ENCODE measurements around the gene AP1M2. TPM values are rescaled to one million over a fixed set of nuclear protein-coding genes. Genes with fewer than 3 reads are reported as not detected.

Gene AP1M2
- total RNA-seq, 1 experiment from 2014 or later, result 146 TPM

- Histone ChIP-seq H3K79me1 (ENCODE audit: insufficient read depth, low read depth, low read length, poor library complexity, severe bottlenecking) (peaks cover 3% of the 10 kb centered on the region), H2BK120ac (ENCODE audit: low read depth, low read length, poor library complexity, severe bottlenecking) (no peak within 1 kb of the TSS), H3K18ac (ENCODE audit: insufficient read length, low read depth, low read length) (peak within 1 kb of the TSS; percentile 91), H4K91ac (ENCODE audit: insufficient read length, low read depth, low read length) (peak within 1 kb of the TSS; percentile 55), H2BK15ac (ENCODE audit: low read depth, low read length) (no peak within 1 kb of the TSS), H2BK12ac (ENCODE audit: insufficient read length, low read depth, low read length) (peak within 1 kb of the TSS; percentile 80), H2BK5ac (ENCODE audit: insufficient read length, low read length) (no peak within 1 kb of the TSS), H3T11ph (ENCODE audit: low read length) (no peak within 1 kb of the TSS), H3K4ac (ENCODE audit: low read depth, low read length) (peak within 1 kb of the TSS; percentile 16; the same call in 1 of the 2 replicates), H3K9me3 (ENCODE audit: control insufficient read depth, low read depth, low read length) (no peaks in the 10 kb centered on the region), H3K9ac (ENCODE audit: extremely low read depth, insufficient read length, low read length) (peak within 1 kb of the TSS; percentile 86), H4K5ac (ENCODE audit: insufficient read length, low read depth, low read length) (peak within 1 kb of the TSS; percentile 68), H3K56ac (ENCODE audit: insufficient read length, low read depth, low read length) (peak within 1 kb of the TSS; percentile 43), H3K27ac (ENCODE audit: insufficient read length, low read depth, low read length) (peak within 1 kb of the TSS; percentile 57), H3K4me2 (ENCODE audit: insufficient read depth, insufficient read length, low read length) (peak within 1 kb of the TSS; percentile 89), H3K23ac (ENCODE audit: insufficient read length, low read depth, low read length) (no peak within 1 kb of the TSS), H2AK5ac (ENCODE audit: insufficient read length, low read length) (no peak within 1 kb of the TSS), H3K23me2 (ENCODE audit: insufficient read length, low read depth, low read length, poor library complexity, severe bottlenecking) (peaks cover 10% of the 10 kb centered on the region), H3K14ac (ENCODE audit: insufficient read depth, low read length) (peak within 1 kb of the TSS; percentile 93), H3K4me1 (ENCODE audit: insufficient read depth, low read length) (peaks cover 4% of the 10 kb centered on the region; the same call in 1 of the 2 replicates), H4K8ac (replicated peaks; ENCODE audit: insufficient read length, low read depth, low read length) (no peak within 1 kb of the TSS), H2BK20ac (ENCODE audit: low read depth, low read length, poor library complexity, severe bottlenecking) (no peak within 1 kb of the TSS), H3K27me3 (ENCODE audit: insufficient read depth, low read length) (no peaks in the 10 kb centered on the region), H4K20me1 (ENCODE audit: control insufficient read depth, insufficient read depth, insufficient read length) (no peaks in the 10 kb centered on the region), H3K79me2 (ENCODE audit: insufficient read depth, low read length) (no peaks in the 10 kb centered on the region), H2AFZ (ENCODE audit: low read length) (peak within 1 kb of the TSS; percentile 60)
- Mint-ChIP-seq H3K36me3 (ENCODE audit: insufficient read depth in 1 of 3, low read depth in 3 of 3) (peaks cover 6 to 20% (median 20%) of the 10 kb centered on the region in 3 experiments; a peak in 6 of 7 replicates), H3K27me3 (ENCODE audit: low read depth) (no peaks in the 10 kb centered on the region), H3K4me3 (peak within 1 kb of the TSS; percentile 82 to 88), H3K9me3 (no peaks in the 10 kb centered on the region), H3K4me1 (peaks cover 11 to 13% of the 10 kb centered on the region in 2 experiments), H3K27ac (peak within 1 kb of the TSS; percentile 92 to 96 (median 93))
- no peak for TF ChIP-seq CTCF (conservative IDR thresholded peaks at IDR 0.05)
- peak; percentile 87 for DNase-seq
- no CpG with 5 or more reads among the region's 53 CpGs for WGBS (ENCODE audit: extremely low coverage, insufficient read length, low lambda C conversion rate)
Observed at GRCh38 chr19:10625003-10625761, 38.1 kb upstream of the AP1M2 start, which contains the start of gene SLC44A2. SLC44A2 (plus strand) TSS chr19:10625553; CDS start chr19:10625634, 81 bp downstream.

Measured in H9 (cell line).